GM21825 (cell line): ENCODE results near the gene IL17RE.
"Not testable (repeated sequence)": the region's sequence is repeated elsewhere in the genome, so short reads cannot be mapped to it uniquely, and the experiment has no call there.

Experiments used
- ATAC-seq: cut with Tn5 transposase; IDR thresholded peaks from one replicate; pipeline ENCODE4 v1.9.1; 2021; ENCODE audit warnings: mild to moderate bottlenecking, moderate library complexity; ENCODE audit not compliant: unreplicated experiment

Gene IL17RE

DNA sequence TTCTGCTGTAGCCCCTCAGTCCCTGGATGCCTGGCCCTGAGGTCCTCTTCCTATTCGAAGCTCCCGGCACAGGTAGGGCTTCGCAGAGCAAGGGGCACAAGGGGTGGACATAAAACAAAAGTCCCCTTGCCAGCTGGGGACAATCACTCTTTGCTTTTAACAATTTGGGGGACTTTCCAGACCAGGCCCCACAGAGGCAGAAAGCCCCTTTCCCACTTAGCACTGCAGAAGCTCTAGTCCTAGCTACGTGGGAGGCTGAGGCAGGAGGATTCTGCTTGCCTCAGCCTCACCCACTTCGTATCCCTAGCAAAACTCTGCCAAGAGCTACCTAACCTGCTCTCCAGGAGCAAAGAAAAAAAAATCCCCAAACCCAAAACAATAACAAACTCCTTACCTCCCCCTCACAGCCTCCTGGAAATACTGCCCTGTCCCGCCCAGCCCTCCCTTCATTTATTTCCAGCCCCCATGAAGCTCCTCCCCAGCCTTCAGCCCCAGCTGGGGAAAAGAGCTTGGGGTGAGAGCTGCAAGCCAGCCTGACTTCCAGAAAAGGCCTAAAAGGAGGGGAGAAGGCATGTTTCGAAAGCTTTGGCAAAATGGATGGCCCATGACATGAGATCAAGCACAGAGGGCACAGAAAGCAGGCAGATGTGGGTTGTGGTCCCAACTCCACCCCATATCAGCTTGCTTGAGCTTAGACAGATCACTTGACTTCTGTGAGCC, 22.7 kb upstream of the IL17RE start, which contains the start of gene CIDEC:
Gene CIDEC (minus strand): TSS at position 424 of the 720 bp plus-strand sequence. CDS start 1,767 bp downstream, outside the sequence.
- ATAC-seq, result no peak

DNA sequence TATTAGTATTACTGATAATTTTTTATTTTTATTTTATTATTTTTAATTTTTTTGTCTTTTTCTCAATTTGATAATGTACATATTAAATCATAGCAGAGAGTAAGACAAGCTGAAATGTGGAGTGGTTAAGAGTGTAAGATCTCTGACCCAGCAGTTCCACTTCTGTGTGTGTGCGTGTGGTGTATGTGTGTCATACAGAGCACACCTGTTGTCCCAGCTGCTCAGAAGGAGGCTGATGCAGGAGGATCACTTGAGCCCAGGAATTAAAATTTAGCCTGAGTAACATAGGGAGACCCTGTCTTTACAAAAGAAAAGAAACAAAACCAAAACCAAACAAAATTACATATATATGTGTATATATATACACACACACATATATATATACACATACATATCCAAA, 21.2 kb upstream of the IL17RE start:
- no peak for ATAC-seq

DNA sequence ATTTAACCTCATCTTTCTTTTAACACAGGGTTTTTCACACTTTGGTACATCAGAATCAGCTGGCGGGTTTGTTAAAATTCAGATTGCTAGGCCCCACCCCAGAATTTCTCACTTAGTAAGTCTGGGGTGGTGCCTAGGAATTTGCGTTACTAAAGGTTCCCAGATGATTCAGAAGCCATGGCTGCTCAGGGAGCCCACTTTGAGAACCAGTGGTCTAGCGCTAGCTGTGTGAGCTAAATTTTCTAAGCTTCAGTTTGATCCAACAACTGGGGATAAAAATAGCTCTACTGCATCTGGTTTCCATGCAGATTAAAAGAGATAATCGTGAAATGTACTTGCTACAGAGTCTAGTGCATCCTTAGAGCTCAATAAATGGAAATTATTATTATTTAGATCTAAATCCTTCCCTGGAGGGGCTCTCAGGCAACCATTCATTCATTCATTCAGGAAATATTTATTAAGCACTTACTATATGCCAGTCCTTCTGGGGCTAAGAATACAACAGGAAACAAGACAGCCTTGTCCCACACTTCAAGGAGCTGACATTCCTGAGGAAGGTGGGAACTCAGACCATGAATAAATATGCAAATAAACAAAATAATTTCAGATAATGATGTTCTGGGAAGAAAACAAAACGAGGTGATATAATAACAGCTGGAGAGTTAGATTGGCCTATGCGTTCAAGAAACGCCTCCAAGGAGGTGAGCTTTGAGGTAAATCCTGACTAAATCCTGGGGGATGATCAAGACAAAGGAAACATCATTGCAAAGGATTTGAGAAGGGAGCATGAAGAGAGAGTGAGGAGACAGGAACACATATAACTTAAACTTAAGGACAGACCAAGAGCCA, 18.7 kb upstream of the IL17RE start:
- no peak for ATAC-seq

DNA sequence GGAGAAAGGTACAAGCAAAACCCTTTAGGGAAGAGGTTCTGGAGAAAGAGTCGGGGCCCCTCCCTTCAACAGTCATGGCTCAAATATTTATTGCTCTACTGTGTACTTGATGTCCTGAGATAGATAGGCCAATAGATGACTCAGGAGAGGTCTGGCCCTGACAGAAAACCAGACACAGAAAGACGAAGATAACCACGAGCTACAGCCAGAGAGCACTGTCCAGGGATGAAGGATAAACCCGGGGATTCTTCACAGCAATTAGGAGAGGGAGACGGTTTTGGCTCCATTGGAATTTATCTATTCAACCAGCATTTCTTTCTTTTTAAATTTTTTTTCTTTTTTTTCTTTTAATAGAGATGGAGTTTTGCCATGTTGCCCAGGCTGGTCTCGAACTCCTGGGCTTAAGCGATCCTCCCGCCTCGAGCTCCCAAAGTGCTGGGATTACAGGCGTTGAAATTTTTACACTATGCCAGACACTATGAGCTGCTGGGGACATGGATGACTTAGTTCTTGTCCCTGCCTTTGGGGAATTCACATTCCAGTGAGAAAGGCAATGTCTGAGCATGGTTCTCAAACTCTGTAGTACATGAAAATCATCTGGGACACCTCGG, 18.0 kb upstream of the IL17RE start:
- no peak for ATAC-seq

DNA sequence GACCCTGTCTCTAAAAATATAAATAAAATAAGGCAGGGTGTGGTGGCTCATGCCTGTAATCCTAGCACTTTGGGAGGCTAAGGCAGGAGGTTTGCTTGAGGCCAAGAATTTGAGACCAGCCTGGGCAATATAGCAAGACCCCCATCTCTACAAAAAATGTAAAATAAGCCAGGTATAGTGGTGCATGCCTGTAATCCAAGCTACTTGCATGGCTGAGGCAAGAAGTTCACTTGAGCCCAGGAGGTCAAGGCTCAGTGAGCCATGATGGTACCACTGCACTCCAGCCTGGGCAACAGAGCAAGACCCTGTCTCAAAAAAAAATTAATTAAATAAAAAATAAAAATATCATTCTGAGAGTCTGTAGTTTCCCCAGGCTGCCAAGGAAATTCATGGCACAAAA, 16.3 kb upstream of the IL17RE start:
- no peak for ATAC-seq

DNA sequence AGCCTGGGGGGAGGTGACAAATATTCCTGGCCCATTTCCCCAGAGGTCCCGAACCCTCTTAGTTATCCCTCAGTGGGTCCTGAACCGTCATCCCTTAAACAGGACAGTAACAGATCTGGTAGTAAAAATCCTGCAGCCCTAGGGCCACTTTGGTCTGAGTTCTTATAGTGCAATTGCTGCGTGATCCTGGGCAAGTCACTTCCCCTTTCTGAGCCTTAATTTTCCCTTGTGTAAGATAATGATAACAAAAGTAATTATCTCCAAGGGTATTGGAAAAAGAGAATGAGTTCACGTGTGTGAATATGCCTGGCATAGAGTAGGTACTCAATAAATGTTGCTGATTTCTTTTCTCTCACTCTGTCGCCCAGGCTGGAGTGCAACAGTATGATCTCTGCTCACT, 15.2 kb upstream of the IL17RE start:
- ATAC-seq, result no peak

DNA sequence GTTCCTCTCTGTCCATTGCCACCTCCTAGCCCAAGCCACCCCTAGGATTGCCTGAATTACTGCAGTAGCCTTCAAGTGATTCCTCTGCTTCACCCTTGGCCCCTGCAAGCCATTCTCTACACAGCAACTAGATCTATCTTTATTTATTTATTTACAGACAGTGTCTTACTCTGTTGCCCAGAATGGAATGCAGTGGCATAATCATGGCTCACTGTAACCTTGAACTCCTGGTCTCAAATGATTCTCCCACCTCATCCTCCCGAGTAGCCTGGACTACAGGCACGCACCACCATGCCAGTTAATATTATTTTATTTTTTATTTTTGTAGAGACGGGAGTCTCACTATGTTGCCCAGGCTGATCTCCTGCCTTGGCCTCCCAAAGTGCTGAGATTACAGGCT, 14.1 kb upstream of the IL17RE start:
- ATAC-seq, result no peak

DNA sequence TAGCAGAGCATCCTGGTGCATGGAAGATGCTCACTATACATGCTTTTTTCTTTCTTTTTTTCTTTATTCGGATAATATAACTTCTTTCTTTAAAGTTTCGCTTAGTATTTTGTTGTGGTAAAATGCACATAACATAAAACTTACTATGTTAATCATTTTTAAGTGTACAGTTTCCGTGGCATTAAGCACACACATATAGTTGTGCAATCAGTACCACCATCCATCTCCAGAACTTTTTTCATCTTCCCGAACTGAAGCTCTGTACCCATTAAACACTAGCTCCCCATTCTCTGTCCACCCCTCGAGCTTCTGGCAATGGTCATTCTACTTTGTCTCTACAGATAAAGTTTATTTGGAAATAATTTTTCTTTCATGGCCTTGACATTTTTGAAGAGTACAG, 13.2 kb upstream of the IL17RE start:
- ATAC-seq, result no peak

DNA sequence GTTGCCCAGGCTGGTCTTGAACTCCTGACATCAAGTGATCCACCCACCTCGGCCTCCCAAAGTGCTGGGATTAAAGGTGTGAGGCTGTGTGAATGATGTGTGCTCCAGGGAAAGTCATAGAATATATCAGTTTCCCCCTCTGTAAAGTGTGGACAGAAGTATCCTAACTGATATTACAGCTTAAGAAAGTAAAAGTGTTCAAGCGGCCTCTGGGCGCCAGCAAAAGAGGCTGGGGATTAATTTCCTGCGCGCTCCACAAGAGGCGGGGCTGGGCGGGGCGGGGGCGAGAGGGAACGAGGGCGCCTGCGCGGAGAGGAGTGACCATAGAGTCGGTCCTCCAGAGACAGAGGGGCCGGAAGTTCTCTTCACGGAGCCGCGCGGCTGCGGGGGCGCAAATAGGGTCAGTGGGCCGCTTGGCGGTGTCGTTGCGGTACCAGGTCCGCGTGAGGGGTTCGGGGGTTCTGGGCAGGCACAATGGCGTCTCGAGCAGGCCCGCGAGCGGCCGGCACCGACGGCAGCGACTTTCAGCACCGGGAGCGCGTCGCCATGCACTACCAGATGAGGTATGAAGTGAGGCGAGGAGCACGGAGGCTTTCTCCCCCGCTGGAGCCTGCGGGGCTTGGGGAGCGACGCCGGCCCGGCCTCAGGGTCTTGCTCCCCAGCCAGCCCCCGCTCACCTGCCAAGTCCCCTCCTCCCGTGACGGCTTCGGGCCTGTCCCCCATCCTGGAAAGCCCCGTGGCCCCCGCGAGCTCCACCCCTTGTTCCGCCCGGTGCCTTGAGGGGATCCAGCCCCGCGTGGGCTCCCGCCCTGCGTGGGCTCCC, 12.2 kb upstream of the IL17RE start, which contains the start of gene JAGN1:
Gene JAGN1 (plus strand): TSS at position 362 of the 823 bp plus-strand sequence. CDS start 113 bp downstream, at position 475.
- peak; percentile 80 for ATAC-seq

DNA sequence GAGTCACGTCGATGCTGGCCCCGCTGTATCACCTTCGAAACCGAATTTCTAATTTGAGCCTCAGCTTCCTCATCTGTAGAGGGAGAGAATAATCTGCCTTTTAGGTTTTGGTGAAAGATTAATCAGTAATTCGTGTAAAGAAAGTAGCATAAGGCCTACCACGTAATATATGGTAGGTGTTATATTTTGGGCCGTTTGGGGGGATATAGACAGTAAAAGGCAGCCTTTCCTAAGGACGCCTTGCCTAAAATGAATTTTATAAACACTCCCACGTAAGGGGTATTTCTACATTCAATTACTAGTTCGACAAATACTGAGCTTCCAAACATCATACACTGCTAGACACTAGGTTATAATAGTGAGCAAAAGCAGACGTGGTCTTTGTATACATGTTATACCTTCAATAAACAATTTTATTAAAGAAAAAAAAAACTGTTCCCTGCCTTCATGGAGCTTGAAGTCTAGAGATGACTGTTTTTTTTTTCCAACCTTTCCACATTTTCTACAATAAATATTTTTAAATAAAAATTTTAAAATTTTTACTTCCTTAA, 11.5 kb upstream of the IL17RE start:
- ATAC-seq, result no peak

DNA sequence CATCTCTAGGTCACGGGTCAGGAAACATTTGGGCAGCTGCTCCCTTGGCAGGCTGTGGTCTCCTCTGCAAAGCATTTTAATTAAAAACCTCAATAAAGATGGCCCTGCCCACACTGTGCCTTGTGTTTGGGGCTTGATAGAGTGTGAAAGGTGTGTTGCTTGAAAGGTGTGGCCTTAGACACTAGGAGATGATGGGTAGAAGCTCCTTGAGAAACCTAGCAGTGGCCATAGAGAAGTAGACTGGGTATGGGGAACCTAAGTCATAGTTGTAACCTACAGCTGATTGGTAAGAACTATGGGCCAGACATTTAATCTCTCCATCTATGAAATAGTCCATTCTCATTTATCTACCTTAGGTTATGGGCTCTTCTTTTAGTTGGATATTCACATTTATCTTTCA, 8.9 kb upstream of the IL17RE start:
- ATAC-seq, result no peak

DNA sequence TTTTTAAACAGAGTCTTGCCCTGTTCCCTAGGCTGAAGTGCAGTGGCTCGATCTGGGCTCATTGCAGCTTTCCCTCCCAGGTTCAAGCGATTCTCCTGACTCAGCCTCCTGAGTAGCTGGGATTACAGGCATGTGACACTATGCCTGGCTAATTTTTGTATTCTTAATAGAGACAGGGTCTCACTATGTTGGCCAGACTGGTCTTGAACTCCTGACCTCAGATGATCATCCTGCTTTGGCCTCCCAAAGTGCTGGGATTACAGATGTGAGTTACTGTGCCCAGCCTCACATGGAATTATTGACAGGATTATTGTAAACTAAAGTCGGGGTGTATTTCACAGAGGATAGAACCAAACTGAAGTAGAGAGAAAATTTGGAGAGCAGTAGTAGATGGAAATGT, 6.9 kb upstream of the IL17RE start:
- not testable (repeated sequence) for ATAC-seq

DNA sequence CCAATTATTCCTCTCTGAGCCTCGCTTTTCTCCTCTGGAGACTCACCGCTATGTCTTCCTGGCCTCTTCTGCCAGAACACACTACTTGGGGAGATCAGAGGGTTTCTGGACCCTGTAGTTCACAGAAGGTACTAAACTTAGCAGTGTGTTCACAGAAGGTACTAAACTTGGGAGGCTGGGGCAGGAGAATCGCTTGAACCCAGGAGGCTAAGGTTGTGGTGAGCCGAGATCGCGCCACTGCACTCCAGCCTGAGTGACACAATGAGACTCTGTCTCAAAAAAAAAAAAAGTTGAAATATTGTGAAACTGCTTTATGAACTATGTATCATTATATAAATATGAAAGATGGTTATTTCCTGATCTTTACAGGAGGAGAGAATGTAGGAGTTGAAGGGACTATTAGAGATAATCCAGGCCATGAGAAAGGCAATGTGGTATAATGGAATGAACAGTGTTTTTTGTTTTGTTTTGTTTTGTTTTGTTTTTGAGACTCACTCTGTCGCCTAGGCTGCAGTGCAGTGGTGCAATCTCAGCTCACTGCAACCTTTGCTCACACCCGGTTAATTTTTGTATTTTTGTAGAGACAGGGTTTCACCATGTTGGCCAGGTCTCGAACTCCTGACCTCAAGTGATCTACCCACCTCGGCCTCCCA, 5.8 kb upstream of the IL17RE start:
- ATAC-seq, result not testable (repeated sequence)

DNA sequence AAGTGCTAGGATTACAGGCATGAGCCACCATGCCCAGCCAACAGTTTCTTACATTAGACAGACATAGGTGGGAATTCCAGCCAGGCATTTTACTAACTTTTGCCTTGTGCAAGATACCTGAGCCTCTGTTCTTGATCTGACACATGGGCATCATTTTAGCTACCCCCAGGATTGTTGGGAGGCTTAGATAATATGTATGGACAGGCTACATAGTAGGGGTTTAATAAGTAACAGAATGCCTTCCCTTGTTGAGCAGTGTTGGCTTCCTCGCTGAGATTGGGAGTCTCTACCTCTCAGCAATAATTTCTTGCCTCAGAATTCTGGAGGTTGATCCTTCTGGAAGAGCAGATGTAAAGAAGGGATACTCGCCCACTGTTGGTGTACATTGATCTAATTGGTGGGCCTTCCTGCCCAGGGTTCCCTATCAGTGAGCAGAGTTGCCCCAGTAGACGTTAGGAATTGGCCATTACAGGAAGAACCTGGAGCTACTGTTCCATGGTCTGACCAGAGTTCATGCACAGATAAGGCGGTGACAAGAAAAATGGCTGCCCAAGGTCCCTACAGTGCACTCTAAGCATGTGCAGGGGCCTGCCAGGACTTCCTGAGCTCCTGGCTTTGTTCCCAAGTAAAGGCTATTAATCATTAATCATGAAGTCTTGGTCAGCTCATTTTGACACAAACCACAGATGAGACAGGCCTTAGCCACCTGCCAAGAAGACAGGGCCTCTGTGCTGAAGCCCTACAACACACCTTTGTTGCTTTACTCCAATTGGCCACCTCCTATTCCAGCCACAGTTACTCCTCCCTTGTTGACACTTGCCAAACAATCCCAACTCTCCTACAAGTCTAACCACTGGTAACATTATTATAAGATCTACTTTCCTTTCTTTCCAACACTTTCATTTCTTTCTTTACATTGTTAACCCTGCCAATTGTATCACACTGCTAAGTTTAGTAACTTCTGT, 5.0 kb upstream of the IL17RE start:
- peak; percentile 49 for ATAC-seq

DNA sequence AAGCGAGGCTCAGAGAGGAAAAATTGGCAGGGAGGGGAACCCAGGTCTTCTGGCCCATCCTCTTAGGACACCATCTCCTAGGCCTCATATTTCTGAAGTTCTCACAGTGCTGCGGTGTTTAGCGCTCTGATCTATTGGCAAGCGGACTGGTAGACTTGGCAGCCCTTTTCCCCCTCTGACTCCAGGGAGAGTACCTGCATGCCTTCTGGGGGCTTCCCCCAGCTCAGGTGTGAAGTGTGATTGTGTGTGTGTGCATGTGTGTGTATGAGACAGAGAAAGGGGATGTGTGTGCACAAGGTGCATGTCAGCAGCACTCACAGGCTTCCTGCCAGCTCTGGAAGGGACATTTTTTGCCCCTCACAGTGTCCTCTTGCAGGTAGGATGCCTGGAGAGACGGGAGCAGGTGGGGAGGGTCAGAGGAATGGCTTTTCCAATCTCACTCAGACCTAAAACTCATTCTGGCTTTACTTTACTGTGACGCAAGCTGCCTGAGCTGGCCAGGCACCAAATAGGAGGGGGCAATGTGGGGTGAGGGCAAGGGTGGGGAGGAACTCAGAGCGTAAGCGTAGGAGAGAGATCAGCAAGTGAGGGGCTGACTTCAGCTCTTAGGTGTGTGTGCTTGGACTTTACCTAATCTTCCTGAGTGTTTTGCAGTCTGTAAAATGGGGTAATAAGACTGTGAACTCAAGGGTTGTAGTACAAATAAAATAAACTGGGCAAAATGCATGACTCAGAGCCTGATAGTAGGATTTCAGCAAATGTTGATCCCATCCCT, 4.0 kb upstream of the IL17RE start:
- ATAC-seq, result no peak

DNA sequence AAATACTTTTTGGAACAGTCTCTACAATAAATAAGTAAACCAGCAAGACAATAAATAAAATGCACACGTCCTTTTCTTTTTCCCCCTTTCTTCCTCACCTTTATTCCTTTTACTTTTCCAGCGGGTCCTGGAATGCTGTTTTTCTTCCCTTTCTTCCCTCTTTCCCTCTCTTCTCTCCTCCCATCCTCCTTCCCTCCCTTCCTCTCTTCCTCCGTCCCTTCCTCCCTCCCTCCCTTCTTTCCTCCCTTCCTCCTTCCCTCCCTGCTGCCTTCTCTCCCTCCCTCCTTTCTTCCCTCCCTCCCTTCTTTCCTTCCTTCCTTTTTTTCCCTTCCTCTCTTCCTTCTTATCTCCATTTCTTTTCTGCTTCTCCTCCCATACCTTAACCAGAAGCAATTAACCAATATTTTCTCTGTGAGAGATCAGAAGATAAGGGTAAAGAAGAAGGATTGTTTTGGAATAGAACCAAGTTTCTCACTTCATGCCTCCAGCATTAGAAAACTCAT, 3.3 kb upstream of the IL17RE start:
- no peak for ATAC-seq

DNA sequence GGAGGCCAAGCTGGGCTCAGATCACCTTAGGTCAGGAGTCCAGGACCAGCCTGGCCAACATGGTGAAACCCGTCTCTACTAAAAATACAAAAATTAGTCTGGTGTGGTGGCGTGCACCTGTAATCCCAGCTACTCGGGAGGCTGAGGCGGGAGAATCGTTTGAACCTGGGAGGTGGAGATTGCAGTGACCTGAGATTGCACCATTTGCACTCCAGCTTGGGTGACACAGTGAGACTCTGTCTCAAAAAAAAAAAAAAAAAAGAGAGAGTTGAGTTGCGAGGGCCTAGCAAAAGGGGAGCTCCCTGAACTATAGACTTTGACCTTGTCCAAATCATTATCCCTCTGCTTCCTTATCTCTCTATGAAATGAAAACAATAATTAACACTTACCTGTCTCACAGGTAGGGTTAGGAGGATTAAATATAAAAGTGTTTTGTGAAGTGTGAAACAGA, 1.7 kb upstream of the IL17RE start:
- ATAC-seq, result not testable (repeated sequence)

DNA sequence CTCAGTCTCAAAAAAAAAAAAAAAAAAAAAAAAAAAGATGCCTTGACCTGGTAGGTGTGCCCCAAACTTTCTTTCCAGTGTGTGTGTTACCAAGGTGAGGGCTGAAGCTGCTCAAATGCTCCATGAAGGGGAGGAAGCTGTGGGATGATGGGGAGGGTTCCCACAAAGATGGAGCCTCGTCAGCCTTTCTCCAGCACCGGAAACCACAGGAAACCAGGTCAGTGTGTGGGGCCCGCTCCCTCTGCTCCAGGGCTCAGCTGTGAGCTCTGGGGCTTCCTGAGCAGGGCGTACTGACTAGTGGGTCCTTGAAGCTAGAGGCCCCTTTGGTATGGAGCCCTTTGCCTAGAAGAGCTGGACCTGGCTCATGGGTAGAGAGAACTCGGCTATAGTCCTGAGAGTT, 681 bp upstream of the IL17RE start:
- no peak for ATAC-seq
